Vagina (tissue), 2 donors: ENCODE results near the gene JMJD6. TPM values are rescaled to one million over a fixed set of nuclear protein-coding genes. Genes with fewer than 3 reads are reported as not detected.

Source experiments
- DNase-seq, 2 donors: peaks; one replicate each; pipeline ENCODE4 v3.0.0-alpha.2; 2017; ENCODE audit errors: extremely low spot score in 2 of 2
- H3K27ac ChIP-seq: fragments of 200-600 bp; sonication (generic); one replicate; pipeline ENCODE4 v1.5.1; 2019
- H3K27me3 ChIP-seq: fragments of 200-600 bp; sonication (generic); one replicate; pipeline ENCODE4 v1.5.1; 2019
- H3K36me3 ChIP-seq, 2 donors: fragments of 200-600 bp; sonication (generic); one replicate each; pipeline ENCODE4 v1.5.1; 2017 to 2019
- H3K4me1 ChIP-seq: fragments of 200-600 bp; sonication (generic); one replicate; pipeline ENCODE4 v1.5.1; 2019
- H3K4me3 ChIP-seq, 2 donors: fragments of 200-600 bp; sonication (generic); 1 replicate in 1 of 2; 2 replicates in 1 of 2; pipeline ENCODE4 v1.5.1; 2016 to 2019
- H3K9me3 ChIP-seq: fragments of 200-600 bp; sonication (generic); one replicate; pipeline ENCODE4 v1.5.1; 2019
- CTCF ChIP-seq, 3 experiments: fragments of 450-650 bp in 2 of 3; fragments of 200-600 bp in 1 of 3; sonication (generic) in 1 of 3; IDR thresholded peaks; one replicate each; pipeline ENCODE4 v1.5.1; 2017 to 2019; ENCODE audit warnings: antibody characterized with exemption in 3 of 3, mild to moderate bottlenecking in 2 of 3, moderate library complexity in 2 of 3
- POLR2A ChIP-seq, 2 donors: fragments of 450-650 bp; IDR thresholded peaks; one replicate each; pipeline ENCODE4 v1.6.1; 2017; ENCODE audit warnings: antibody characterized with exemption in 2 of 2, mild to moderate bottlenecking in 2 of 2, moderate library complexity in 2 of 2
- POLR2AphosphoS5 ChIP-seq, 2 donors: sonication (generic); formaldehyde crosslinking; IDR thresholded peaks; one replicate each; pipeline ENCODE4 v1.9.0; 2017; ENCODE audit warnings: antibody characterized with exemption in 2 of 2, mild to moderate bottlenecking in 2 of 2, low read depth in 1 of 2; ENCODE audit not compliant: insufficient read depth in 1 of 2
- intact Hi-C: fragments of 100-400 bp; cut with DNase I; formaldehyde crosslinking; loops from one replicate; pipeline ENCODE4 v1.15.1; 2023
- total RNA-seq: library from RNA; depleted of rRNA; stranded (reverse); fragments of >200 nt; gene quantifications from one replicate; pipeline ENCODE4 v1.2.3, GENCODE V29; 2016

Gene JMJD6
- total RNA-seq, 1 donor from 2014 or later, result 28.0 TPM

- DNase-seq, result no peak
- Histone ChIP-seq H3K9me3 (no peaks in the 10 kb centered on the region), H3K4me1 (peaks cover 66% of the 10 kb centered on the region), H3K27me3 (no peaks in the 10 kb centered on the region), H3K36me3 (no peaks in the 10 kb centered on the region), H3K27ac (peak overlapping the region; percentile 86), H3K4me3 (no peak overlapping the region)
- intact Hi-C loops, result no loop called here
- TF ChIP-seq POLR2A (IDR thresholded peaks at IDR 0.05), result no peak
- no peak for TF ChIP-seq CTCF (IDR thresholded peaks at IDR 0.05)
- TF ChIP-seq POLR2AphosphoS5 (IDR thresholded peaks at IDR 0.05; ENCODE audit: insufficient read depth in 1 of 2, low read depth in 1 of 2), result no peak
Observed at GRCh38 chr17:76689859-76690258, 36.5 kb downstream of the JMJD6 start.

- intact Hi-C loops, result no loop called here
- no peak for TF ChIP-seq CTCF (IDR thresholded peaks at IDR 0.05)
- TF ChIP-seq POLR2A (IDR thresholded peaks at IDR 0.05), result no peak
- TF ChIP-seq POLR2AphosphoS5 (IDR thresholded peaks at IDR 0.05; ENCODE audit: insufficient read depth in 1 of 2, low read depth in 1 of 2), result no peak
- H3K4me1 ChIP-seq, result peaks cover 64% of the 10 kb centered on the region
- no peaks in the 10 kb centered on the region for H3K27me3 ChIP-seq
- peak overlapping the region in 1 of 2 donors; percentile 18 for H3K4me3 ChIP-seq
- no peaks in the 10 kb centered on the region for H3K36me3 ChIP-seq
- peak overlapping the region; percentile 86 for H3K27ac ChIP-seq
- no peaks in the 10 kb centered on the region for H3K9me3 ChIP-seq
- no peak for DNase-seq
Observed at GRCh38 chr17:76688165-76688622, 38.2 kb downstream of the JMJD6 start.

GRCh38 chr17:76687298-76688164, 38.9 kb downstream of the JMJD6 start:
- no peak for DNase-seq
- Histone ChIP-seq H3K36me3 (no peaks in the 10 kb centered on the region), H3K4me1 (peaks cover 65% of the 10 kb centered on the region), H3K9me3 (no peaks in the 10 kb centered on the region), H3K27ac (peak overlapping the region; percentile 86), H3K4me3 (peak overlapping the region in 1 of 2 donors; percentile 18), H3K27me3 (no peaks in the 10 kb centered on the region)
- peak; percentile 69 to 75 for TF ChIP-seq POLR2AphosphoS5 (IDR thresholded peaks at IDR 0.05; ENCODE audit: insufficient read depth in 1 of 2, low read depth in 1 of 2)
- no peak for TF ChIP-seq CTCF (IDR thresholded peaks at IDR 0.05)
- intact Hi-C loops, result no loop called here

GRCh38 chr17:76686538-76687297, 39.7 kb downstream of the JMJD6 start:
- Histone ChIP-seq H3K4me1 (peaks cover 73% of the 10 kb centered on the region), H3K27me3 (no peaks in the 10 kb centered on the region), H3K27ac (peak overlapping the region; percentile 86), H3K36me3 (no peaks in the 10 kb centered on the region), H3K4me3 (no peak overlapping the region), H3K9me3 (no peaks in the 10 kb centered on the region)
- TF ChIP-seq POLR2A (IDR thresholded peaks at IDR 0.05) (no peak), CTCF (IDR thresholded peaks at IDR 0.05) (no peak), POLR2AphosphoS5 (IDR thresholded peaks at IDR 0.05; ENCODE audit: insufficient read depth in 1 of 2, low read depth in 1 of 2) (no peak)
- intact Hi-C loops, result no loop called here
- no peak for DNase-seq
